HEK293 (cell line): ENCODE data around the gene HOXC11.

Source experiments
- ATF2 ChIP-seq: fragments of 450-650 bp; formaldehyde crosslinking; IDR thresholded peaks from 2 replicates; pipeline ENCODE4 v1.5.1; 2016; ENCODE audit warnings: missing biosample characterization, missing genetic modification characterization, low read depth
- BCL11B ChIP-seq: fragments of 450-650 bp; formaldehyde crosslinking; IDR thresholded peaks from 2 replicates; pipeline ENCODE4 v1.5.1; 2016; ENCODE audit warnings: low read depth, missing biosample characterization, missing genetic modification characterization
- CTCF ChIP-seq: fragments of 450-650 bp; formaldehyde crosslinking; IDR thresholded peaks from 2 replicates; pipeline ENCODE4 v1.5.1; 2016; ENCODE audit warnings: missing biosample characterization, missing genetic modification characterization
- IKZF3 ChIP-seq: fragments of 450-650 bp; IDR thresholded peaks from 2 replicates; pipeline ENCODE4 v1.5.0; 2018; ENCODE audit warnings: missing biosample characterization, mild to moderate bottlenecking, missing genetic modification characterization, moderate library complexity
- KLF7 ChIP-seq: fragments of 450-650 bp; formaldehyde crosslinking; IDR thresholded peaks from 2 replicates; pipeline ENCODE4 v1.5.1; 2016; ENCODE audit warnings: missing biosample characterization, missing genetic modification characterization, borderline replicate concordance
- MYNN ChIP-seq: fragments of 450-650 bp; formaldehyde crosslinking; IDR thresholded peaks from 2 replicates; pipeline ENCODE4 v1.5.1; 2016; ENCODE audit warnings: missing biosample characterization, missing genetic modification characterization, borderline replicate concordance
- PATZ1 ChIP-seq: fragments of 450-650 bp; formaldehyde crosslinking; IDR thresholded peaks from 2 replicates; pipeline ENCODE4 v1.5.1; 2016; ENCODE audit warnings: missing biosample characterization, missing genetic modification characterization
- SETDB1 ChIP-seq: IDR thresholded peaks from one replicate; pipeline ENCODE4 v1.6.1; 2017; ENCODE audit warnings: mild to moderate bottlenecking, low read length, moderate library complexity, mixed read lengths; ENCODE audit not compliant: insufficient read length
- SP3 ChIP-seq: fragments of 450-650 bp; formaldehyde crosslinking; IDR thresholded peaks from 2 replicates; pipeline ENCODE4 v1.5.1; 2016; ENCODE audit warnings: missing biosample characterization, missing genetic modification characterization
- YY1 ChIP-seq: fragments of 450-650 bp; formaldehyde crosslinking; IDR thresholded peaks from 2 replicates; pipeline ENCODE4 v1.5.1; 2018; ENCODE audit warnings: missing biosample characterization, missing genetic modification characterization
- ZBTB8A ChIP-seq: fragments of 450-650 bp; formaldehyde crosslinking; IDR thresholded peaks from 2 replicates; pipeline ENCODE4 v1.5.1; 2016; ENCODE audit warnings: missing biosample characterization, missing genetic modification characterization
- ZFHX2 ChIP-seq: fragments of 450-650 bp; formaldehyde crosslinking; conservative IDR thresholded peaks from 2 replicates; pipeline ENCODE4 v1.5.1; 2016; ENCODE audit warnings: missing biosample characterization, missing genetic modification characterization
- ZNF121 ChIP-seq: fragments of 450-650 bp; formaldehyde crosslinking; IDR thresholded peaks from 2 replicates; pipeline ENCODE4 v1.5.1; 2016; ENCODE audit warnings: missing biosample characterization, missing genetic modification characterization
- ZNF148 ChIP-seq: fragments of 450-650 bp; formaldehyde crosslinking; IDR thresholded peaks from 2 replicates; pipeline ENCODE4 v1.5.0; 2017; ENCODE audit warnings: missing biosample characterization, missing genetic modification characterization, borderline replicate concordance
- ZNF16 ChIP-seq: fragments of 450-650 bp; formaldehyde crosslinking; IDR thresholded peaks from 2 replicates; pipeline ENCODE4 v1.5.1; 2016; ENCODE audit warnings: low read depth, missing biosample characterization, missing genetic modification characterization
- ZNF18 ChIP-seq: fragments of 450-650 bp; formaldehyde crosslinking; IDR thresholded peaks from 2 replicates; pipeline ENCODE4 v1.5.1; 2016; ENCODE audit warnings: missing biosample characterization, missing genetic modification characterization
- ZNF19 ChIP-seq: fragments of 450-650 bp; formaldehyde crosslinking; IDR thresholded peaks from 2 replicates; pipeline ENCODE4; 2016; ENCODE audit warnings: missing biosample characterization, missing genetic modification characterization, low read depth
- ZNF239 ChIP-seq: fragments of 450-650 bp; formaldehyde crosslinking; IDR thresholded peaks from 2 replicates; pipeline ENCODE4 v1.5.1; 2016; ENCODE audit warnings: missing biosample characterization, missing genetic modification characterization
- ZNF24 ChIP-seq: fragments of 450-650 bp; formaldehyde crosslinking; IDR thresholded peaks from 2 replicates; pipeline ENCODE4 v1.5.1; 2016; ENCODE audit warnings: missing biosample characterization, missing genetic modification characterization
- ZNF341 ChIP-seq: fragments of 450-650 bp; formaldehyde crosslinking; IDR thresholded peaks from 2 replicates; pipeline ENCODE4; 2016; ENCODE audit warnings: low read depth, missing biosample characterization, missing genetic modification characterization
- ZNF426 ChIP-seq: fragments of 450-650 bp; formaldehyde crosslinking; IDR thresholded peaks from 2 replicates; pipeline ENCODE4 v1.5.1; 2017; ENCODE audit warnings: missing biosample characterization, missing genetic modification characterization, mild to moderate bottlenecking, inconsistent platforms, moderate library complexity
- ZNF571 ChIP-seq: fragments of 450-650 bp; formaldehyde crosslinking; IDR thresholded peaks from 2 replicates; pipeline ENCODE4 v1.5.0; 2017; ENCODE audit warnings: missing biosample characterization, missing genetic modification characterization
- ZNF645 ChIP-seq: fragments of 450-650 bp; formaldehyde crosslinking; IDR thresholded peaks from 2 replicates; pipeline ENCODE4; 2016; ENCODE audit warnings: missing biosample characterization, missing genetic modification characterization
- ZNF664 ChIP-seq: fragments of 450-650 bp; formaldehyde crosslinking; IDR thresholded peaks from 2 replicates; pipeline ENCODE4 v1.5.1; 2016; ENCODE audit warnings: missing biosample characterization, missing genetic modification characterization
- ZNF677 ChIP-seq: fragments of 450-650 bp; IDR thresholded peaks from 2 replicates; pipeline ENCODE4 v1.5.0; 2018; ENCODE audit warnings: missing biosample characterization, mild to moderate bottlenecking, missing genetic modification characterization, moderate library complexity
- ZNF707 ChIP-seq: fragments of 450-650 bp; formaldehyde crosslinking; IDR thresholded peaks from 2 replicates; pipeline ENCODE4 v1.5.1; 2016; ENCODE audit warnings: missing biosample characterization, missing genetic modification characterization
- ZNF785 ChIP-seq: fragments of 450-650 bp; formaldehyde crosslinking; IDR thresholded peaks from 2 replicates; pipeline ENCODE4 v1.5.1; 2016; ENCODE audit warnings: missing biosample characterization, missing genetic modification characterization
- ZNF843 ChIP-seq: fragments of 450-650 bp; formaldehyde crosslinking; IDR thresholded peaks from 2 replicates; pipeline ENCODE4 v1.5.1; 2016; ENCODE audit warnings: missing biosample characterization, missing genetic modification characterization
- ZSCAN4 ChIP-seq: fragments of 450-650 bp; formaldehyde crosslinking; IDR thresholded peaks from 2 replicates; pipeline ENCODE4 v1.5.1; 2017; ENCODE audit warnings: missing biosample characterization, missing genetic modification characterization

The HOXC11 gene

GRCh38 chr12:53991077-53991460 lies 18.1 kb downstream of the HOXC11 start (continued):
- TF ChIP-seq IKZF3 (tag by site-specific recombination) (peak; percentile 67), BCL11B (no peak), ZNF843 (no peak), SETDB1 (no peak), ZNF664 (tag by site-specific recombination) (no peak), ZNF707 (tag by site-specific recombination) (no peak), ZNF571 (no peak), PATZ1 (tag by site-specific recombination) (no peak), YY1 (tag by site-specific recombination) (no peak), ZNF24 (no peak), ZNF239 (tag by site-specific recombination) (no peak), ZNF16 (no peak), ZNF645 (tag by site-specific recombination) (no peak), SP3 (tag by site-specific recombination) (no peak), CTCF (tag by site-specific recombination) (no peak), ZNF121 (tag by site-specific recombination) (no peak), ZNF785 (tag by site-specific recombination) (no peak), ATF2 (tag by site-specific recombination) (no peak), ZFHX2 (tag by site-specific recombination) (no peak), MYNN (tag by site-specific recombination) (no peak), ZNF426 (tag by site-specific recombination) (no peak), ZNF148 (tag by site-specific recombination) (no peak), ZNF341 (peak; percentile 45; the same call in 1 of the 2 replicates), ZNF18 (tag by site-specific recombination) (no peak), KLF7 (tag by site-specific recombination) (no peak), ZSCAN4 (no peak), ZNF19 (no peak), ZNF677 (tag by site-specific recombination) (no peak), ZBTB8A (tag by site-specific recombination) (peak; percentile 4; the same call in 1 of the 2 replicates)
